Measurements from ENCODE around the gene ASCC3. TPM values are rescaled to one million over a fixed set of nuclear protein-coding genes. Genes with fewer than 3 reads are reported as not detected.
A peak's percentile ranks its signal among the peaks of the same experiment; 100 is the strongest.

The ASCC3 gene
- total and polyA plus RNA-seq, 2 experiments from 2014 or later, result 49.1 to 60.2 TPM

- Histone ChIP-seq H3K27ac (no peak overlapping the region), H3K9ac (no peak overlapping the region), H4K20me1 (ENCODE audit: insufficient read depth) (0 out of 2 replicates have a peak, but pooled peaks cover 3% of the 10 kb centered on the region), H3K27me3 (replicated peaks; ENCODE audit: insufficient read depth) (no peaks in the 10 kb centered on the region), H3F3A (ENCODE audit: insufficient read depth) (peaks cover 18% of the 10 kb centered on the region; the same call in 1 of the 2 replicates), H3K9me2 (ENCODE audit: insufficient read depth) (no peaks in the 10 kb centered on the region), H3K4me2 (ENCODE audit: unreplicated experiment) (no peak overlapping the region), H3K4me1 (ENCODE audit: insufficient read depth) (no peaks in the 10 kb centered on the region), H3K4me3 (no peak overlapping the region), H3K79me2 (ENCODE audit: insufficient read depth) (peaks cover 100% of the 10 kb centered on the region), H3K9me3 (ENCODE audit: low read depth) (no peaks in the 10 kb centered on the region), H3K36me3 (ENCODE audit: low read depth) (no peaks in the 10 kb centered on the region; the same call in 1 of the 2 replicates), H2AFZ (no peak overlapping the region)
- DNase-seq, result no peak
- TF ChIP-seq EZH2 (IDR thresholded peaks at IDR 0.05; ENCODE audit: insufficient read depth, poor library complexity, severe bottlenecking) (no peak), EZH2phosphoT487 (IDR thresholded peaks at IDR 0.05; ENCODE audit: insufficient read depth, low read depth) (no peak)
- in situ Hi-C loops (cut with MboI), result no loop called here
- 74 to 91% methylated on average over 2 of the region's 2 CpGs for WGBS, 2 experiments (ENCODE audit: low coverage in 1 of 2, low lambda C conversion rate in 2 of 2, missing lambda C conversion rate in 2 of 2)
Observed at GRCh38 chr6:100818066-100818465, 63.1 kb downstream of the ASCC3 start.

GRCh38 chr6:100810015-100810414 is 71.1 kb downstream of the ASCC3 start:
- H3K9ac ChIP-seq, result no peak overlapping the region
- H3K4me3 ChIP-seq, result no peak overlapping the region
- H3K36me3 ChIP-seq (ENCODE audit: low read depth), result 0 out of 2 replicates have a peak, but pooled peaks cover 1% of the 10 kb centered on the region
- peaks cover 3% of the 10 kb centered on the region; the same call in 1 of the 2 replicates for H4K20me1 ChIP-seq (ENCODE audit: insufficient read depth)
- no peak for TF ChIP-seq EZH2phosphoT487 (IDR thresholded peaks at IDR 0.05; ENCODE audit: insufficient read depth, low read depth)
- no peak for TF ChIP-seq EZH2 (IDR thresholded peaks at IDR 0.05; ENCODE audit: insufficient read depth, poor library complexity, severe bottlenecking)
- no peak overlapping the region for H3K4me2 ChIP-seq (ENCODE audit: unreplicated experiment)
- H3K79me2 ChIP-seq (ENCODE audit: insufficient read depth), result peaks cover 100% of the 10 kb centered on the region
- H2AFZ ChIP-seq, result no peak overlapping the region
- 98 to 100% methylated on average over 2 of the region's 2 CpGs for WGBS, 2 experiments (ENCODE audit: low coverage in 1 of 2, low lambda C conversion rate in 2 of 2, missing lambda C conversion rate in 2 of 2)
- in situ Hi-C loops (cut with MboI), result no loop called here
- no peak for DNase-seq
- no peaks in the 10 kb centered on the region for H3K9me2 ChIP-seq (ENCODE audit: insufficient read depth)
- peaks cover 17% of the 10 kb centered on the region for H3K4me1 ChIP-seq (ENCODE audit: insufficient read depth)
- no peaks in the 10 kb centered on the region for H3K9me3 ChIP-seq (ENCODE audit: low read depth)
- no peaks in the 10 kb centered on the region for H3K27me3 ChIP-seq (replicated peaks; ENCODE audit: insufficient read depth)
- no peak overlapping the region for H3K27ac ChIP-seq
- peaks cover 10% of the 10 kb centered on the region; the same call in 1 of the 2 replicates for H3F3A ChIP-seq (ENCODE audit: insufficient read depth)

GRCh38 chr6:100809346-100809745 is 71.8 kb downstream of the ASCC3 start:
- peak overlapping the region; percentile 27; the same call in 1 of the 2 replicates for H3K27ac ChIP-seq
- no peak for DNase-seq
- H3K36me3 ChIP-seq (ENCODE audit: low read depth), result 0 out of 2 replicates have a peak, but pooled peaks cover 3% of the 10 kb centered on the region
- H2AFZ ChIP-seq, result no peak overlapping the region
- TF ChIP-seq EZH2phosphoT487 (IDR thresholded peaks at IDR 0.05; ENCODE audit: insufficient read depth, low read depth) (no peak), EZH2 (IDR thresholded peaks at IDR 0.05; ENCODE audit: insufficient read depth, poor library complexity, severe bottlenecking) (no peak)
- H3K9me2 ChIP-seq (ENCODE audit: insufficient read depth), result no peaks in the 10 kb centered on the region
- H3K9me3 ChIP-seq (ENCODE audit: low read depth), result no peaks in the 10 kb centered on the region
- H3F3A ChIP-seq (ENCODE audit: insufficient read depth), result peaks cover 10% of the 10 kb centered on the region; the same call in 1 of the 2 replicates
- H3K27me3 ChIP-seq (replicated peaks; ENCODE audit: insufficient read depth), result no peaks in the 10 kb centered on the region
- in situ Hi-C loops (cut with MboI), result no loop called here
- peak overlapping the region; percentile 44 for H3K4me2 ChIP-seq (ENCODE audit: unreplicated experiment)
- H3K4me1 ChIP-seq (ENCODE audit: insufficient read depth), result peaks cover 17% of the 10 kb centered on the region
- H3K9ac ChIP-seq, result no peak overlapping the region
- no peak overlapping the region for H3K4me3 ChIP-seq
- H4K20me1 ChIP-seq (ENCODE audit: insufficient read depth), result peaks cover 3% of the 10 kb centered on the region; the same call in 1 of the 2 replicates
- 97 to 98% methylated on average over 1 of the region's 1 CpG for WGBS, 2 experiments (ENCODE audit: low coverage in 1 of 2, low lambda C conversion rate in 2 of 2, missing lambda C conversion rate in 2 of 2)
- peaks cover 100% of the 10 kb centered on the region for H3K79me2 ChIP-seq (ENCODE audit: insufficient read depth)

- Histone ChIP-seq H2AFZ (no peak overlapping the region), H3K4me1 (ENCODE audit: insufficient read depth) (peaks cover 17% of the 10 kb centered on the region), H3K27ac (peak overlapping the region; percentile 27; the same call in 1 of the 2 replicates), H3K27me3 (replicated peaks; ENCODE audit: insufficient read depth) (no peaks in the 10 kb centered on the region), H3K79me2 (ENCODE audit: insufficient read depth) (peaks cover 100% of the 10 kb centered on the region), H3K9me3 (ENCODE audit: low read depth) (no peaks in the 10 kb centered on the region), H3K9ac (no peak overlapping the region), H4K20me1 (ENCODE audit: insufficient read depth) (peaks cover 3% of the 10 kb centered on the region; the same call in 1 of the 2 replicates), H3F3A (ENCODE audit: insufficient read depth) (peaks cover 10% of the 10 kb centered on the region; the same call in 1 of the 2 replicates), H3K4me2 (ENCODE audit: unreplicated experiment) (peak overlapping the region; percentile 44), H3K9me2 (ENCODE audit: insufficient read depth) (no peaks in the 10 kb centered on the region), H3K36me3 (ENCODE audit: low read depth) (0 out of 2 replicates have a peak, but pooled peaks cover 3% of the 10 kb centered on the region), H3K4me3 (no peak overlapping the region)
- in situ Hi-C loops (cut with MboI), result no loop called here
- peak; percentile 74 for DNase-seq
- 31% methylated on average over 3 of the region's 3 CpGs for WGBS, 2 experiments (ENCODE audit: low coverage in 1 of 2, low lambda C conversion rate in 2 of 2, missing lambda C conversion rate in 2 of 2)
- TF ChIP-seq EZH2phosphoT487 (IDR thresholded peaks at IDR 0.05; ENCODE audit: insufficient read depth, low read depth), result no peak
- no peak for TF ChIP-seq EZH2 (IDR thresholded peaks at IDR 0.05; ENCODE audit: insufficient read depth, poor library complexity, severe bottlenecking)
Observed at GRCh38 chr6:100808638-100809275, 72.4 kb downstream of the ASCC3 start.

Data from GM23248 (cell line).